Renal cortex interstitium (tissue), 11 donors: ENCODE measurements around the gene RNF5. TPM values are rescaled to one million over a fixed set of nuclear protein-coding genes. Genes with fewer than 3 reads are reported as not detected.

Experiments used
- DNase-seq, 11 donors: peaks; one replicate each; pipeline ENCODE4 v3.0.0-alpha.2; 2013; ENCODE audit warnings: low read depth in 9 of 11, low spot score in 4 of 11; ENCODE audit errors: extremely low read depth in 1 of 11
- polyA plus RNA-seq, 3 donors: library from polyadenylated mRNA; unstranded; fragments of 120-200 nt; gene quantifications; one replicate each; pipeline ENCODE4 v1.2.1, GENCODE V29; 2013; ENCODE audit not compliant: insufficient read length in 3 of 3

RNF5 gene
- polyA plus RNA-seq, 3 donors: 91.6 to 107 (median 104) TPM

DNA sequence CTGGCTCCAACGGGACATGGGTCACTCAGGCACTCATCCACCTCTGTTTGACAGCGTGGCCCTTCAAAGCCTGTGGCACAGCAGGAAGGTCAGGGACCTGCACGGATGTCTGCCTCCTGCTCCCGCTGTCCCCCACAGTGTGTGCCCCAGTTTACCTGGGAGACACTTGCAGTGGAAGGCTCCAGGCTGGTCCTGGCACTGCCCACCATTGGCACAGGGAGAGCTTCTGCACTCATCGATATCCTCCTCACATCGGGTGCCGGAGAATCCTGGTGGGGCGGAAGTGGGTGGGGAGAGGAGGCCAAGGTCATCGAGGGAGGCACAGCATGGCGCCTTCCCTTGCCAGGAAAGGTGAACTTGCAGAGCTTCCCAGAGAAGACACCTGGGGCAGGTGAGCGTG lies 38.8 kb downstream of the RNF5 start:
- DNase-seq: no peak

DNA sequence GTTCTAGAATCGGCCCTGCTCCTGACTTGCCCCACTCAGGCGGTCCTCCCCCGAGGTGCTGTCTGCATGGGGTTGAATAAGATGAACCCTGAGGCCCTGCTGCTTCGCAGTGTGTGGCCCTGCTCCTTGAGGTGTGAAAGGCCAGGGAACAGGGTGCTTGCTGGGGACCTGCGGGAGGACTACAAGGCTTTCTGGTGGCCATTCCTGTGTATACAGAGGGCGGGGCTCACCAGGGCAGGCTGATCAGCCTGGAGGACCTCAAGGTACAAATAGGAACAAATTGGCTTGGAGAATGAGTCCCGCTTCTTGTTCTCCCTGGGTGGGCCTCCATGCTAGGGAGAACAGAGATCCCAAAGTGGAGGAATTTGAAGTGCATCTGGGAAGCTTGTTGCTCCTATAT lies 40.0 kb downstream of the RNF5 start:
- DNase-seq: no peak

DNA sequence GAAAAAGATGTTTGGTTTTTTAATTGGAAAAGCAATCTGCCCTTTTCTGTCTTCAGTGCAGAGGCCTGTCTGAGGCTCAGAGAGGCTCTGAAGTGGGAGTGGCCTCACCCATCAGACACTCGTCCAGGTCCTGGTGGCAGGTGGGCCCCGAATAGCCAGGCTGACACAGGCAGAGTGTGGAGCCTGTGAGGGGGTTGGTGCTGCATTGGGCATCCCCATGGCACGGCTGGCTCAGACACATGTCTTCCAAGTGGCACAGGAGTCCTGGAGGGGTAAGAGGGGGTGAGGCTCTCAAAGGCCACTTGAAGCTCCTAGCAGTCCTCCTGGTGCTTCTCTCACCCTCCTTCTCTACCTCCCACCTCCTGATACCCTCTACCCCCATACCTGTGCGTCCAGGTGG lies 41.8 kb downstream of the RNF5 start:
- no peak for DNase-seq

DNA sequence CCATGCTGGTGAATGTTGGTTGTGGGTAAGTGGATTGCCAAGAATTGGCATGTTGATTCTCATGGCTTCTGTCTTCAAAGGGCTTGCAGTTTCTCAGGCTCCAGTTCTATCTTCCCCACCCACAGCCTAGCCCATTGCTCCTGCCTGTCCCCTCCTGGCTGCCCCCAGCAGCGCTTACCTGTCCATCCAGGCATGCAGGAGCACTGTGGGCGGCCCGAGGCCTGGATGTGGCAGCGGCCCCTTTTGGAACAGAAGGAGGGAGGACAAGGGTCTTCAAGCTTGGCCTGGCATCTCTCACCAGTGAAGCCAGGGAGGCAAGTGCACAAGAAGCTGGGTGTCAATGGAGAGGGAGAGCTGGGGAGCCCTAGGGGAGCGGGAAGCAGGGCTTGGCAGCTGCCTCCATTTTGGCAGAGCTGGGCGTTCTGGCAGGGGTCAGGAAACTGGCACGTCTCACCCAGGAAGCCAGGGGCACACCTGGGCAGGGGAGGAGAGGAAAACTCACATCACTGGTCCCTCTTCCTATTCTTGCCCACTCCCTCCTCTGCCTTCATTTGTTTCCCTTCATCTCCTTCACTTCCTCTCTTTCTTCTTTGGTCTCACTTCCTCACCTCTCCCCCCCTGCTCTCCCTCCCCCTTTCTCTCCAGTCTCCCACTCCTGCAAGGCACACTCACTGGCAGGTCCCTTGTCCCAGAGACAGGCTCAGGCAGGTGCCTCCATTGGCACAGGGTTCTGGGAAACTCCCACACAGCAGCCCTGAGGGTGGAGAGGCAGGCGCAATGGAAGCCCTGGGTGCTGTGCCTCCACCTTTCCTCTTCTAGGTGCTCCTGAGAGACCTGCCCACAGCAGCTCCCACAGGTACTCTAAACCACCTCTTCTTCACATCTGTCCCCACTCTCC lies 44.4 kb downstream of the RNF5 start:
- DNase-seq: no peak

DNA sequence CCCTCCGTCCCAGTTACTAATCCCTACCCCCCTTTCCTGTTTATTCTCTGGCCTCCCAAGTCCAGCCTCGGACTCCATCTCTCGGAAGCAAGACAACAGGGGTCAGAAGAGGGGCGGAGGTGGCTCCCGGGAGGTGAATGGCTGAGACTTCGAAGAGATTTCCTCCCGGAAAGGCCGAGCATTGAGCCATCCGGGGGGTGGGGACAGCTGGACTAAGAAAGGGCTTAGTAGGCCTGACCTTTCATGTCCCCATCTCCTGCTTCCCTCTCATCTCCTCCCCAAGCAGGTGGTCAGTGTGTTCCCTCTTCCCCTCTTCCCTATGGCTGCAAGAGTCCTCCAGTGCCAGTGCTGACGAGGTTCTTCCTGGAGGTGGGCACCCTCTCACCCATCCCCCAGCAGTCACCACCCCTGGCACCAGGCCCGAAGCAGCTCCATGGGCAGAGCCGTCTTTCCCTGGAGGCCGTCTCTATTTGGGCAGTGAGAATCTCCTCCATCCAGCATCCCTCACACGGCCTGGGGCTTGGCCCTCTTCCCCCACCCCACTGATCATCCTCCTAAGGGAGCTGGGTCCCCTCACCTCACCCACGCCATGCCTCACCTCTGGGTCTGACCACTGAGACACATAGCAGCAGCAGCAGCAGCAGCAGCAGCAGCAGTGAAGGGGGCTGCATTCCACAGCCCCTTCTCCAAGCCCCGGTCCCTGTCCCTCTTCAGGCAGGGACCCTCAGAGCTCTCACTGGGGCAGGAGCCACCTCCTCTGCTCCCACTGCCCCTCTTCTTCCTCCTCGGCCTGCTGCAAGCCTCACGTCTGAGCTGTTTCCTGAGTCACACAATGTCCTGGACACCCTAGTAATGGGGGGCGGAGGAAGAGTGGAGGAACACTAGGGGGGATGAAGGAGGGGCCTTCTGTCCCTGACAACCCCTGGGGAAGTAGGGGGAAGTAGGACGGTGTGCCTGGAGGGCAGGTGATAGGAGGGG lies 45.3 kb downstream of the RNF5 start, which contains the start of gene NOTCH4:
Gene NOTCH4, minus strand, starts transcription at position 810 of the 978 bp plus-strand sequence. Its CDS starts 139 bp downstream, at position 671.
- no peak for DNase-seq

DNA sequence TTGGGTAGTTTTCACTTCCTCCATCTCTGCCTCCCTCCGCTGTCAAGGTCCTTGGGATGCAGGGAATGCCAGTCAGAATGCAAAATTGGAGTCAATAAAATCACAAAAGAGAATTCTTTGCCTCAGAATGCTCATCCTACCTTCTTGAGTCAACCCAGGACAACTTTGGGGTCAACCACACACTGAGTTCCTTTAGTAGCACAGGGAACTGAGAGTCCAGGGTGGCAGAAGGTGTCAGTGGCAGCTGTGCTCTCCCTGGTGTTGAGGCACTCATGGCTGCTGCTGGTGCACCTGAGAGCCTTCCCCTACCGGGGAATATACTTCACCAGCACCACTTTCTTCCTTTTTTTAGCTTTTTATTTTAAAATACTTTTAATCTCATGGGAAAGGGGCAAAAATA lies 46.5 kb downstream of the RNF5 start:
- DNase-seq: no peak

DNA sequence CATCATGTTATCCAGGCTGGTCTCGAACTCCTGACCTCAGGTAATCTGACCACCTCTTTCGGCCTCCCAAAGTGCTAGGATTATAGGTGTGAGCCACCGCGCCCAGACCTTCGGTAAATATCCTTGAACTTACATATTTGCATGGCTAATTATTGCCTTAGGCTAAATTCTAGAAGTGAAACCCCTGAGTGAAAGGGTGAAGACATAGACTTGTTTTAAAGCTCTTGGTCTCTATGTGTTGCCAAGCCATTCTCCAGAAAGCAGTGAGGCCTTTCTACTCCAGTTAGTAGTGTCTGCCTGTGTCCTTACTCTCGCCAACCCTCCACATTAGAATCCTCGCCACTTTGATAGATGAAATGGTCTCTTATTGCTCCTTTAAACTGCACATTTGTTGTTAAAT lies 48.2 kb downstream of the RNF5 start:
- DNase-seq: no peak

Other genes with a start within 250 kb of the RNF5 start
- 1 to 10 TPM; 5.2 to 8.7 (median 6.6) TPM for gene CFB, start 232.3 kb upstream of the RNF5 start, polyA plus RNA-seq
- 100 to 1,000 TPM in 1 of 3 donors, 10 to 100 TPM in 2; 89.5 to 103 (median 91.3) TPM for gene NELFE, start 219.4 kb upstream of the RNF5 start, polyA plus RNA-seq
- gene SKIC2, start 219.2 kb upstream of the RNF5 start, polyA plus RNA-seq: 10 to 100 TPM; 42.3 to 49.0 (median 47.7) TPM
- gene DXO, start 206.3 kb upstream of the RNF5 start, polyA plus RNA-seq: 10 to 100 TPM; 22.1 to 32.3 (median 31.7) TPM
- 10 to 100 TPM; 15.7 to 22.4 (median 22.4) TPM for gene C4A, start 196.3 kb upstream of the RNF5 start, polyA plus RNA-seq
- 10 to 100 TPM; 17.4 to 23.3 (median 22.1) TPM for gene C4B, start 163.6 kb upstream of the RNF5 start, polyA plus RNA-seq
- 1 to 10 TPM in 1 of 3 donors, under 1 TPM in 2; 0.24 to 1.0 (median 0.29) TPM for gene CYP21A2, start 140.0 kb upstream of the RNF5 start, polyA plus RNA-seq
- 1 to 10 TPM; 3.4 to 7.9 (median 6.1) TPM for gene TNXB, start 69.1 kb upstream of the RNF5 start, polyA plus RNA-seq
- gene ATF6B, start 50.2 kb upstream of the RNF5 start, polyA plus RNA-seq: 100 to 1,000 TPM in 1 of 3 donors, 10 to 100 TPM in 2; 87.2 to 104 (median 92.0) TPM
- 1 to 10 TPM; 7.1 to 9.0 (median 8.7) TPM for gene FKBPL, start 48.1 kb upstream of the RNF5 start, polyA plus RNA-seq
- gene PRRT1, start 26.5 kb upstream of the RNF5 start, polyA plus RNA-seq: 1 to 10 TPM; 2.4 to 4.2 (median 2.6) TPM
- 10 to 100 TPM; 30.5 to 48.4 (median 33.4) TPM for gene PPT2, start 24.3 kb upstream of the RNF5 start, polyA plus RNA-seq
- gene EGFL8, start 13.8 kb upstream of the RNF5 start, polyA plus RNA-seq: 10 to 100 TPM; 24.0 to 44.4 (median 24.3) TPM
- 100 to 1,000 TPM in 2 of 3 donors, 10 to 100 TPM in 1; 94.6 to 109 (median 102) TPM for gene AGPAT1, start 2.3 kb upstream of the RNF5 start, polyA plus RNA-seq
- 10 to 100 TPM; 23.8 to 25.3 (median 24.9) TPM for gene AGER, start 5.8 kb downstream of the RNF5 start, polyA plus RNA-seq
- gene PBX2, start 11.8 kb downstream of the RNF5 start, polyA plus RNA-seq: 100 to 1,000 TPM; 173 to 193 (median 191) TPM
- 10 to 100 TPM in 1 of 3 donors, 1 to 10 TPM in 2; 9.4 to 13.1 (median 9.9) TPM for gene GPSM3, start 14.2 kb downstream of the RNF5 start, polyA plus RNA-seq
- gene NOTCH4, start 45.7 kb downstream of the RNF5 start, polyA plus RNA-seq: 10 to 100 TPM; 17.2 to 26.3 (median 19.9) TPM
- gene TSBP1, start 193.5 kb downstream of the RNF5 start, polyA plus RNA-seq: under 1 TPM; 0.13 to 0.34 (median 0.20) TPM
- 1 to 10 TPM; 1.0 to 1.9 (median 1.3) TPM for gene BTNL2, start 228.8 kb downstream of the RNF5 start, polyA plus RNA-seq